Esophagus muscularis mucosa (tissue), 3 donors: ENCODE results near the gene ELFN2.

ENCODE experiments used
- POLR2A ChIP-seq: fragments of 450-650 bp; IDR thresholded peaks from one replicate; pipeline ENCODE4 v1.6.1; 2017; ENCODE audit warnings: antibody characterized with exemption, moderate library complexity, mild to moderate bottlenecking, low read depth
- TF ChIP-seq, protein P1 (sequence below), 3 experiments: fragments of 200-600 bp in 2 of 3; fragments of 450-650 bp in 1 of 3; sonication (generic) in 2 of 3; IDR thresholded peaks; one replicate each; pipeline ENCODE4 v1.5.1; 2017 to 2019; ENCODE audit warnings: antibody characterized with exemption in 3 of 3, mild to moderate bottlenecking in 2 of 3, moderate library complexity in 1 of 3

DNA sequence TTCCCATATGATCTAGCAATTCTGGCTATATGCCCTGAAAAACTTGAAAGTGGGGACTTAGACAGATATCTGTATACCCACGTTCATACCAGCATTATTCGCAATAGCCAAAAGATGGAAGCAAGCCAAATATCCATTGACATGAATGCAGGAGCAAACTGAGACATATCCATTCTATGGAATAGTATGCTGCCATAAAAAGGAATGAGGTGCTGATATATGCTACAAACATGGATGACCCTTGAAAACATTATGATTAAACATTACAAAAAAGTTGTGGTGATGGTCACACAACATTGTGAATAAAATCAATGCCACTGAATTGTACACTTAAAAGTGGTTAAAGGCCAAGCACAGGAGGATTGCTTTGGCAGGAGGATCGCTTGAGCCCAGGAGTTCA, 33.4 kb upstream of the ELFN2 start:
- TF ChIP-seq, protein P1, sequence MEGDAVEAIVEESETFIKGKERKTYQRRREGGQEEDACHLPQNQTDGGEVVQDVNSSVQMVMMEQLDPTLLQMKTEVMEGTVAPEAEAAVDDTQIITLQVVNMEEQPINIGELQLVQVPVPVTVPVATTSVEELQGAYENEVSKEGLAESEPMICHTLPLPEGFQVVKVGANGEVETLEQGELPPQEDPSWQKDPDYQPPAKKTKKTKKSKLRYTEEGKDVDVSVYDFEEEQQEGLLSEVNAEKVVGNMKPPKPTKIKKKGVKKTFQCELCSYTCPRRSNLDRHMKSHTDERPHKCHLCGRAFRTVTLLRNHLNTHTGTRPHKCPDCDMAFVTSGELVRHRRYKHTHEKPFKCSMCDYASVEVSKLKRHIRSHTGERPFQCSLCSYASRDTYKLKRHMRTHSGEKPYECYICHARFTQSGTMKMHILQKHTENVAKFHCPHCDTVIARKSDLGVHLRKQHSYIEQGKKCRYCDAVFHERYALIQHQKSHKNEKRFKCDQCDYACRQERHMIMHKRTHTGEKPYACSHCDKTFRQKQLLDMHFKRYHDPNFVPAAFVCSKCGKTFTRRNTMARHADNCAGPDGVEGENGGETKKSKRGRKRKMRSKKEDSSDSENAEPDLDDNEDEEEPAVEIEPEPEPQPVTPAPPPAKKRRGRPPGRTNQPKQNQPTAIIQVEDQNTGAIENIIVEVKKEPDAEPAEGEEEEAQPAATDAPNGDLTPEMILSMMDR (IDR thresholded peaks at IDR 0.05): no peak
- no peak for TF ChIP-seq POLR2A
